Mesendoderm (in vitro differentiated cells): ENCODE measurements around the gene RWDD2A.

ENCODE experiments used
- DNase-seq: peaks from one replicate; pipeline ENCODE4 v3.0.0; 2013
- H2AK5ac ChIP-seq: 2 replicates; pipeline ENCODE4 v1.6.1; 2013; ENCODE audit warnings: low read length, inconsistent platforms
- H2BK120ac ChIP-seq: 2 replicates; pipeline ENCODE4 v1.6.1; 2013; ENCODE audit warnings: low read depth, mild to moderate bottlenecking, low read length, moderate library complexity, mixed read lengths
- H2BK15ac ChIP-seq: replicated peaks from 2 replicates; pipeline ENCODE4 v1.6.1; 2013; ENCODE audit warnings: low read depth, mild to moderate bottlenecking, moderate library complexity
- H2BK5ac ChIP-seq: 2 replicates; pipeline ENCODE4 v1.6.1; 2013; ENCODE audit warnings: low read length, inconsistent platforms
- H3K18ac ChIP-seq: 2 replicates; pipeline ENCODE4 v1.6.1; 2013; ENCODE audit warnings: mild to moderate bottlenecking, low read length, mixed read lengths
- H3K23ac ChIP-seq: one replicate; pipeline ENCODE4 v1.6.1; 2013; ENCODE audit warnings: low read length
- H3K27ac ChIP-seq: 2 replicates; pipeline ENCODE4 v1.5.1; 2013; ENCODE audit warnings: low read depth, mild to moderate bottlenecking, inconsistent platforms, low read length, moderate library complexity
- H3K27me3 ChIP-seq: 2 replicates; pipeline ENCODE4 v1.6.1; 2013; ENCODE audit warnings: low read length, control low read depth, mild to moderate bottlenecking, inconsistent platforms; ENCODE audit not compliant: insufficient read depth, poor library complexity
- H3K36me3 ChIP-seq: 2 replicates; pipeline ENCODE4 v1.6.1; 2013; ENCODE audit warnings: low read length, inconsistent platforms; ENCODE audit not compliant: control insufficient read depth, insufficient read depth
- H3K4ac ChIP-seq: one replicate; pipeline ENCODE4 v1.6.1; 2013; ENCODE audit warnings: low read depth, mild to moderate bottlenecking, low read length, moderate library complexity
- H3K4me1 ChIP-seq: 2 replicates; pipeline ENCODE4 v1.6.1; 2013; ENCODE audit warnings: low read depth, low read length, inconsistent platforms; ENCODE audit not compliant: control insufficient read depth
- H3K4me2 ChIP-seq: 2 replicates; pipeline ENCODE4 v1.6.1; 2013; ENCODE audit warnings: low read length
- H3K4me3 ChIP-seq: 2 replicates; pipeline ENCODE4 v1.5.1; 2013; ENCODE audit warnings: mild to moderate bottlenecking, low read length
- H3K56ac ChIP-seq: one replicate; pipeline ENCODE4 v1.6.1; 2013; ENCODE audit warnings: low read length
- H3K79me1 ChIP-seq: 2 replicates; pipeline ENCODE4 v1.6.1; 2013; ENCODE audit warnings: low read length, inconsistent platforms
- H3K79me2 ChIP-seq: 2 replicates; pipeline ENCODE4 v1.6.1; 2013; ENCODE audit warnings: mild to moderate bottlenecking, low read length; ENCODE audit not compliant: control insufficient read depth, insufficient read depth
- H3K9ac ChIP-seq: 2 replicates; pipeline ENCODE4 v1.6.1; 2013; ENCODE audit warnings: low read length, inconsistent platforms
- H4K5ac ChIP-seq: one replicate; pipeline ENCODE4 v1.6.1; 2013; ENCODE audit warnings: low read length
- H4K8ac ChIP-seq: one replicate; pipeline ENCODE4 v1.6.1; 2013; ENCODE audit warnings: low read depth, mild to moderate bottlenecking, control low read depth, low read length, moderate library complexity
- WGBS: extraction: QIAGEN DNeasy Blood & Tissue Kit; methylation state at CpG from one replicate; pipeline ENCODE4 v1.1.7; 2013; ENCODE audit warnings: low lambda C conversion rate, missing lambda C conversion rate; ENCODE audit not compliant: insufficient coverage; ENCODE audit errors: extremely low coverage; 5-methylcytosine and 5-hydroxymethylcytosine counted together

The RWDD2A gene

GRCh38 chr6:83221276-83221675, 28.1 kb downstream of the RWDD2A start:
- Histone ChIP-seq H4K5ac (no peak overlapping the region), H2BK120ac (no peak overlapping the region), H3K4me2 (no peak overlapping the region), H3K79me1 (no peaks in the 10 kb centered on the region), H3K4ac (no peak overlapping the region), H3K23ac (no peak overlapping the region), H3K4me1 (no peaks in the 10 kb centered on the region), H3K18ac (no peak overlapping the region), H3K4me3 (no peak overlapping the region), H4K8ac (no peak overlapping the region), H2BK15ac (no peak overlapping the region), H3K36me3 (no peaks in the 10 kb centered on the region), H3K79me2 (no peaks in the 10 kb centered on the region), H2BK5ac (no peak overlapping the region), H3K9ac (no peak overlapping the region), H2AK5ac (no peak overlapping the region), H3K56ac (no peak overlapping the region), H3K27me3 (no peaks in the 10 kb centered on the region), H3K27ac (peak overlapping the region; percentile 76)
- no CpG with 5 or more reads among the region's 1 CpG for WGBS
- peak; percentile 94 for DNase-seq

DNA sequence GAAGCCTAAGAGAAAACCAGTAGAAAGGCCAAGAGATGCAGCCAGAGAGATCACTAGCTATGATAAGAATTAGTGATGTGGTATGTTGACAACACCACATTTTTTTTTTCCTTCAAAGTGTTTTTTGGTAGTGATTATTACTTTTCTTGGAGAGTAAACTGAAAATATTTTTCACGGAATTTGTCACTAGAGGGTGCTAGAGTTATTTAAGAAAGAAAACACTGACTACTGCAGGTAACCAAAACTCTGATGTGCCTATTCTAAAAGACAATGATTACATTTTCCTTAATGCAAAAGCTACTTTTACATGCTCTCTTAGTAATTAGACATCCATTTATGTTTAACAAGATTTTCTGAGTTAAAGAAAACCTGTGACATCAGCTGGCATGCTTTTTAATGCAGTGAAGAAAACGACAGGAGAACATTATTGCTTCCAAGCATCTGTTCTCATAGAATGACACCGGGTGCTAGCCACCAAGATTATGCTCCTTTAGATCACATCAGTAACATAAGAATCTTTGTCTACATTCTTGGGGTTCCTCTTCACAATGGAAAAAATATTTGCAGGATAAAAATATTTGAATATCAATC, 28.8 kb downstream of the RWDD2A start:
- H3K4me1 ChIP-seq, result no peaks in the 10 kb centered on the region
- no peaks in the 10 kb centered on the region for H3K27me3 ChIP-seq
- H3K9ac ChIP-seq, result no peak overlapping the region
- no peak overlapping the region for H2BK5ac ChIP-seq
- H4K5ac ChIP-seq, result no peak overlapping the region
- no peak overlapping the region for H3K23ac ChIP-seq
- H2AK5ac ChIP-seq, result no peak overlapping the region
- no peaks in the 10 kb centered on the region for H3K36me3 ChIP-seq
- no peak overlapping the region for H3K18ac ChIP-seq
- no peaks in the 10 kb centered on the region for H3K79me1 ChIP-seq
- no peak overlapping the region for H3K4me3 ChIP-seq
- H4K8ac ChIP-seq, result no peak overlapping the region
- WGBS, result no CpG with 5 or more reads among the region's 3 CpGs
- no peak overlapping the region for H3K27ac ChIP-seq
- H3K56ac ChIP-seq, result no peak overlapping the region
- H2BK120ac ChIP-seq, result no peak overlapping the region
- no peak overlapping the region for H3K4ac ChIP-seq
- no peak overlapping the region for H2BK15ac ChIP-seq
- H3K4me2 ChIP-seq, result no peak overlapping the region
- no peaks in the 10 kb centered on the region for H3K79me2 ChIP-seq
- peak; percentile 82 for DNase-seq

GRCh38 chr6:83226517-83226916, 33.4 kb downstream of the RWDD2A start:
- Histone ChIP-seq H3K79me1 (no peaks in the 10 kb centered on the region), H3K23ac (no peak overlapping the region)

GRCh38 chr6:83231146-83231545, 38.0 kb downstream of the RWDD2A start:
- no peak overlapping the region for H3K56ac ChIP-seq
- H4K8ac ChIP-seq, result no peak overlapping the region
- WGBS, result no CpG with 5 or more reads among the region's 1 CpG
- H2BK120ac ChIP-seq, result no peak overlapping the region
- H3K79me1 ChIP-seq, result no peaks in the 10 kb centered on the region
- H3K27ac ChIP-seq, result no peak overlapping the region
- H2BK5ac ChIP-seq, result no peak overlapping the region
- no peaks in the 10 kb centered on the region for H3K79me2 ChIP-seq
- no peak overlapping the region for H3K23ac ChIP-seq
- H2BK15ac ChIP-seq, result no peak overlapping the region
- no peak overlapping the region for H2AK5ac ChIP-seq
- H3K9ac ChIP-seq, result no peak overlapping the region
- H3K4me3 ChIP-seq, result no peak overlapping the region
- H3K4me2 ChIP-seq, result no peak overlapping the region
- no peak for DNase-seq
- H3K36me3 ChIP-seq, result no peaks in the 10 kb centered on the region
- no peak overlapping the region for H3K4ac ChIP-seq
- no peaks in the 10 kb centered on the region for H3K4me1 ChIP-seq
- no peak overlapping the region for H4K5ac ChIP-seq
- H3K18ac ChIP-seq, result no peak overlapping the region
- no peaks in the 10 kb centered on the region for H3K27me3 ChIP-seq

More at GRCh38 chr6:83226517-83226916, 33.4 kb downstream of the RWDD2A start:
- H2AK5ac ChIP-seq, result no peak overlapping the region
- no peak overlapping the region for H3K9ac ChIP-seq
- H3K27ac ChIP-seq, result no peak overlapping the region
- H3K4me1 ChIP-seq, result no peaks in the 10 kb centered on the region
- no peaks in the 10 kb centered on the region for H3K36me3 ChIP-seq
- no peak overlapping the region for H3K56ac ChIP-seq
- no peak overlapping the region for H2BK15ac ChIP-seq
- WGBS, result no CpG with 5 or more reads among the region's 1 CpG
- no peak overlapping the region for H2BK5ac ChIP-seq
- H3K79me2 ChIP-seq, result no peaks in the 10 kb centered on the region
- no peak overlapping the region for H3K4me2 ChIP-seq
- H3K4me3 ChIP-seq, result no peak overlapping the region
- H2BK120ac ChIP-seq, result no peak overlapping the region
- no peak overlapping the region for H4K5ac ChIP-seq
- no peak overlapping the region for H4K8ac ChIP-seq
- no peak overlapping the region for H3K18ac ChIP-seq
- DNase-seq, result no peak
- H3K27me3 ChIP-seq, result no peaks in the 10 kb centered on the region
- no peak overlapping the region for H3K4ac ChIP-seq

GRCh38 chr6:83247471-83247870, 54.3 kb downstream of the RWDD2A start:
- no peak overlapping the region for H3K4me2 ChIP-seq
- no peaks in the 10 kb centered on the region for H3K79me2 ChIP-seq
- no peak overlapping the region for H3K4ac ChIP-seq
- no peaks in the 10 kb centered on the region for H3K27me3 ChIP-seq
- WGBS, result no CpG with 5 or more reads among the region's 3 CpGs
- H2BK5ac ChIP-seq, result no peak overlapping the region
- no peak overlapping the region for H4K8ac ChIP-seq
- H2BK120ac ChIP-seq, result no peak overlapping the region
- H3K56ac ChIP-seq, result no peak overlapping the region
- no peak for DNase-seq
- H3K18ac ChIP-seq, result no peak overlapping the region
- no peak overlapping the region for H3K23ac ChIP-seq
- no peak overlapping the region for H4K5ac ChIP-seq
- no peak overlapping the region for H2BK15ac ChIP-seq
- no peaks in the 10 kb centered on the region for H3K79me1 ChIP-seq
- no peaks in the 10 kb centered on the region for H3K4me1 ChIP-seq
- no peak overlapping the region for H3K9ac ChIP-seq
- H2AK5ac ChIP-seq, result no peak overlapping the region
- no peaks in the 10 kb centered on the region for H3K36me3 ChIP-seq
- H3K27ac ChIP-seq, result no peak overlapping the region
- H3K4me3 ChIP-seq, result no peak overlapping the region
